GM19238 (cell line): ENCODE data around the gene S100P.
"Not testable (repeated sequence)": the region's sequence is repeated elsewhere in the genome, so short reads cannot be mapped to it uniquely, and the experiment has no call there.

Source experiments
- DNase-seq: peaks from one replicate; pipeline ENCODE4 v3.0.0; 2011; ENCODE audit warnings: low spot score; ENCODE audit not compliant: insufficient read length

S100P gene

DNA sequence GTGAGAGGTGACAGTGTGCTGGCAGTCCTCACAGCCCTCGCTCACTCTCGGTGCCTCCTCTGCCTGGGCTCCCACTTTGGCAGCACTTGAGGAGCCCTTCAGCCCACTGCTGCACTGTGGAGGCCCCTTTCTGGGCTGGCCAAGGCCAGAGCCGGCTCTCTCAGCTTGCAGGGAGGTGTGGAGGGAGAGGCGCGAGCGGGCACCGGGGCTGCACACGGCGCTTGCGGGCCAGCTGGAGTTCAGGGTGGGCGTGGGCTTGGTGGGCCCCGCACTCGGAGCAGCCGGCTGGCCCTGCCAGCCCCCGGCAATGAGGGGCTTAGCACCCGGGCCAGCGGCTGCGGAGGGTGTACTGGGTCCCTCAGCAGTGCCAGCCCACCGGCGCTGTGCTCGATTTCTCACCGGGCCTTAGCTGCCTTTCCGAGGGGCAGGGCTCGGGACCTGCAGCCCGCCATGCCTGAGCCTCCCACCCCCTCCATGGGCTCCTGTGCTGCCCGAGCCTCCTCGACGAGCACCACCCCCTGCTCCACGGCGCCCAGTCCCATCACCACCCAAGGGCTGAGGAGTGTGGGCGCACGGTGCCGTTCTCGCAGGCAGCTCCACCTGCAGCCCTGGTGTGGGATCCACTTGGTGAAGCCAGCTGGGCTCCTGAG is 21.0 kb upstream of the S100P start:
- DNase-seq = not testable (repeated sequence)

DNA sequence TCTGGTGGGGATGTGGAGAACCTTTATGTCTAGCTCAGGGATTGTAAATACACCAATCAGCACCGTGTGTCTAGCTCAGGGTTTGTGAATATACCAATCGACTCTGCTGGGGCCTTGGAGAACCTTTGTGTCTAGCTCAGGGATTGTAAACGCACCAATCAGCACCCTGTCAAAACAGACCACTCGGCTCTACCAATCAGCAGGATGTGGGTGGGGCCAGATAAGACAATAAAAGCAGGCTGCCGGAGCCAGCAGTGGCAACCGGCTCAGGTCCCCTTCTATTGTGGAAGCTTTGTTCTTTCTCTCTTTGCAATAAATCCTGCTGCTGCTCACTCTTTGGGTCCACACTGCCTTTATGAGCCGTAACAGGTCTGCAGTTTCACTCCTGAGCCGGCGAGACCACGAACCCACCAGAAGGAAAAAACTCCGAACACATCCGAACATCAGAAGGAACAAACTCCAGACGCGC is 20.5 kb upstream of the S100P start:
- DNase-seq = not testable (repeated sequence)

DNA sequence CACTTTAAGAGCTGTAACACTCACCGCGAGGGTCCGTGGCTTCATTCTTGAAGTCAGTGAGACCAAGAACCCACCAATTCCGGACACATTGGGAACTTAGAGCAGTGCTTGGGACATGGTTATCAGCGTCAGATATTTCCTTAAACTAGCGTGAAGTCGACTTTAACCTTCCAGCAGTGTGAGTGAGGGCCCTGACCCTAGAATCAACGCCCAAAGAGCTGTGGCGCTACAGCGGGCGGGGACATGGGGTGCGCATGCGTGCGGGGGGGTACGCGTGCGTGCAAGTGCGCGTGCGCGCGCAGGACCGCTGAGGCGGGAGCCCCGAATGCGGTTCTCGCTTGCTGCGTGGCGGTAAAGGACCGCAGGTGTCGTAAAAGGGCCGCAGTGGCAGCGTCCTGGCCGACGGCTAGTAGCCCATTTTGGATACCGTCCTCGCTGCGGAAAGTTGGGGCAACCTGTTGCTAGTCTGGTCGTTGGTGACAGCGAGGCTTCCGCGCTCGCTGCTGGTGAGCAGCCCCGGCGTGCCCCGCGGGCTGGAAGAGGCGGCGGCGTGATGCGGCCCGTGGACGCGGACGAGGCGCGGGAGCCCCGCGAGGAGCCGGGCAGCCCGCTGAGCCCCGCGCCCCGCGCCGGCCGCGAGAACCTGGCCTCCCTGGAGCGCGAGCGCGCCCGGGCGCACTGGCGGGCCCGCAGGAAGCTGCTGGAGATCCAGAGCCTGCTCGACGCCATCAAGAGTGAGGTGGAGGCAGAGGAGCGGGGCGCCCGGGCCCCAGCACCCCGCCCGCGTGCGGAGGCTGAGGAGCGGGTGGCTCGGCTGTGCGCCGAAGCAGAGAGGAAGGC is 19.8 kb upstream of the S100P start:
- DNase-seq = peak; percentile 97

DNA sequence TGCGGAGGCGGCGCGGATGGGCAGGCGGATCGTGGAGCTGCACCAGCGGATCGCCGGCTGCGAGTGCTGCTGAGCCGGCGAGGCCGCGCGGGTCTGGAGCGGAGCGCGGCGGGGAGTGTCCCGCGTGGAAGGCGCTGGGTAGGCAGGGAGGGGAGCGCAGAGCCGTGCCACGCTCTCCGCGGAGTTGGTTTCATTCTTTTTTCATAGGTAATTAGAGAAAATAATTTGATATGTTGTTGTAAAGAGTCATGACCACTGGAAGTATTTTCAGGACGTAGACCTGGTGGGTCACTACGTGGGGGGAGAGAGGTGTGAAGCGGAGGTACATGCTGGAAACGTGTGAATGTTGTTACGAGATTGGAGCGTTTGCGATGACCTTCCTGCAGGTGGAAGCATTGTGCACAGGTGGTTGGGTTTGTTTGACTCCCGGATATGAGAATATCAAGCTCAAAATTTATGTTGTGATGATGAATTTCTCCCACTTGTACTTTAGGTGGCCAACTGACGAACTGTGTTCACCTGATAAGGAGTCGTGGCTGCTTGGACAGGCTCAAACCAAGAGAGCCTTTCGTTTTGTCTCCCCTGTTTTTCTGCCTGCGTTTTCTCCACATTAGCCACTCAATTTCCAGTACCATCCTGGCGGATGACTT is 19.1 kb upstream of the S100P start:
- DNase-seq = peak; percentile 60

DNA sequence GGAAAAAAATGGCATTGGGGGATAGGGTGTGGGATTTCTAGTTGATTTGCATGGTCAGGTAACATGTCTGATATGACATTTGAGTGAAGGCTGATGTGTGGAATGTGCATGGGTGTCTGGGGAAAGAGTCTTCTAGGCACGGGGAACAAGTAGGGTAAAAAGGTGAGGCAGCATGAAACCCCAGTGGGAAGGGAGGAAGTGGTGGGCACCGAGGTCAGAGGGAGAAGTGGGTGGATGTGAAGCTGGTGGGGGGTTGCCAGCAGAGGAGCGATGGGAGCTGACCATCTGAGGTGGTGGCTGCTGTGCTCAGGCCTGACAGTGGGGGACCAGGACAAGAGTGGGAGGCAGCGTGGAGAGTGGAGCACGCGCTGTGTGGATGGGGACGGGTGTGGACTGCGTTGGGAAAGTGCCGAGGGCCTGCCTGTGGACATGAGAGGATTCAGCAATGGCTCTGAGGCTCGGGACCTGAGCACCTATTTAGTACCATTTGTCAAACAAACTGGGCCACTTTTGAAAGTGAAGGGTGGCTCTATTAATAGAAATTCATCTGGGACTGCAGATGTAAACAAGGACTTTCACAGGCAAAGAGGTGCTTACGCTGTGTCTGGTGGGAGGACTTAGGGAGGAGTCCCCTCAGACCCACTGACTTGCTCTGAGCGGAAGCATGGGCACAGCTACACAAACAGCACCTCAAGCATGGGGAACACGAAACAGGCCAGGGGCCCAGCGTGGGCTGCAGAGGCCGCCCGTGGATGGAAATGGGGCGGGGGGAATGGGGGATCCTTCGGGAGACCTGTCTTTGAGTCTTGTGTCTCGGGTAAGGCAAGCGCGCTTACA is 16.7 kb upstream of the S100P start:
- no peak for DNase-seq

DNA sequence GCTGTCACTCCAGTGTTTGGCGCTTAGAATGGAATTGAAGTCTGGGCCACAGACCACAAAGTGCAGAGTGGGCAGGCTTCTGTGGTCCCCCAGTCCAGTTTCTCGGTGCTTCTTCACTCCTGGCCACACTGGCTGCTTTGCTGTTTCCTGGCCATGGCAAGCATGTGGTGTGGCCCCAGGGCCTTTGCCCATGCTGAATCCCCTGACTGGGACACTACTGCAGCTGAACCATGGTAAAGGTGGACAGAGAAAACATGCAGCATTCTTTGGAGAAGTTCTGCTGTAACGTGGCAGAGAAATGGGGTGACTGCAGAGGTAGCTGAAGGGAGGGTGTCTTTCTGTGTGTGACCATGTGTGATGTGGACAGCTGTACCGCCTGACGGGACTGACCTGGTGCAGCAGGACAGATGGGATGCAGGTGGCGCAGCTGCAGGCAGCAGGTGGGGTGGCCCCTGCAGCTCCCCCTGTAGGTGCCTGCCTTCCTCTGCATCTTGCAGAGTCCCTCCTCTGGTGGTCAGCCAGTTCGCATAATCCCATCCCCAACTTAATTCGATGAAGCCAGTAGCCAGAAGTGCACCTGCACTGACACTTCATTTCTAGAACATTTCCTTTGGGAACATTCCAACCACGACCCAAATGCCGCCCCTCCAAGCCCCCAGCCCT is 13.2 kb upstream of the S100P start:
- no peak for DNase-seq

DNA sequence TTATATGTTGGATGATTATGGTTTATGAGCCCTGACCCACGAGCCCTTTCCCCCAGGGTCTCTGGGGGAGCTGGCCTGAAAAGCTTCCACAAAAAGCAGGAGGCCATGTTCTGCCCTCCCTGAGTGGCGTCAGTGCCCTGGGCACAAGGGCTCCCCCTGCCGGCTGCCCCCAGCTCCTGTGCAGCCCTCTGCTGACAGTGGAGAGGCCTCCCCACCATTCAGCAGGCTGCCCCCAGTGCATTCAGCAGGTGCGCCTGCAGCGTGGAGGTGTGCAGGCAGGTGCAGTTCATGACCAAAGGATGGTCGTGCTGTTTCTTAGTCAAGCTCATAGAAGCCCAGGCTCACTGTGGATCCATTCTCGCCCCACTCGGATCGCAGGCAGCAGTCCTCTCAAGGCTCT is 12.5 kb upstream of the S100P start:
- DNase-seq = no peak

DNA sequence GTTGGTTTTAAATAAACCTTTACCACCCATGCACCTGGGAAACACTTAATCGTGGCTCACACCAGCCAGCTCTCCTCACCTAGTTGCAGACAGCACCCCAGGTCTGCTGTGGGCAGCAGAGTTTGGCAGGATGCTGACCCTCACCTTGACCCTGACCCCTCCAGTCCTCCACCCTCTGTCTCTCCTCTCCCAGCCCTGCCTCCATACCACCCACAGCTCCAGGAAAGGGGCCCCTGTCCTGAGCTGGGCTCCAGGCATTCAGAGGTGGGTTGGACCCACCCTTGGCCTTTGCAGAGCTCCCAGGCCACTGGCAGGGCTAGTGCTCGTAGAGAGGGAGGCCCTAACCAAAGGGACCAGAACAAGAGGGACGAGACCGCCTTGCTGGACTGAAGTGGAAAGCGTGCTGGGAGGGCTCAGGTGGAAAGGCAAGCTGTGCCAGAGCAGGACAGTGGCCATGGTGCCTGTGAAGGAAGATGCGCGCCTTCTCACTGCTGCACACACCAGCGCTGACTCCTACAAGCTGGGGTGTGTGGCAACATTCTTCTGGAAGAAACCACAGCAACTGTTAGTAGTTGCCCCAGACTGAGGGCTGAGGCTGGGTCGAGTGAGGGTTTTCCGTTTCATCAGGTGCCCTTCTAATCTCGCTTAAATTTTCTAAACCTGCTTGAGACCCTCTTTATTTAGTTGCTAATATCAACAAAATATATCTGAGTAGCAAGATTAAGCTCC is 10.7 kb upstream of the S100P start:
- no peak for DNase-seq

DNA sequence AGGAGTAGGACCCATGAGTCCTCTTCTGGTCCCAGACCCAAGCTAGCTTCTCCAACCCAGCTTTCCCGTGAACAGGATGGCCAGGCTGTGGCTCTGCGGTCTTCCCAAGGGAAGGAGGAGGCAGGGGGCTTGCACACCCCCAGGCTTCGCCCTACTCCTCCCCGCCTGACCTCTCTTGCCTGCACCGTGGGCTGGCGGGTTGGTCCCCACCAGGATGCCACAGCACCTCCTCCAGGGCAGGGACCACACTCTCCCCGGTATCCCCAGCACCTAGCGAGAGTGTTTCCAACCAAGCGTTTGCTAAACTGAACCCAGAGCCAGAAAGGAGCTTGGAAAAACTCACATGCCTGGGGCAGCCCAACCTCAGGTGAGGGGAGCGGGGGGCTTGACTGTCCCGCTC is 9.0 kb upstream of the S100P start:
- no peak for DNase-seq

DNA sequence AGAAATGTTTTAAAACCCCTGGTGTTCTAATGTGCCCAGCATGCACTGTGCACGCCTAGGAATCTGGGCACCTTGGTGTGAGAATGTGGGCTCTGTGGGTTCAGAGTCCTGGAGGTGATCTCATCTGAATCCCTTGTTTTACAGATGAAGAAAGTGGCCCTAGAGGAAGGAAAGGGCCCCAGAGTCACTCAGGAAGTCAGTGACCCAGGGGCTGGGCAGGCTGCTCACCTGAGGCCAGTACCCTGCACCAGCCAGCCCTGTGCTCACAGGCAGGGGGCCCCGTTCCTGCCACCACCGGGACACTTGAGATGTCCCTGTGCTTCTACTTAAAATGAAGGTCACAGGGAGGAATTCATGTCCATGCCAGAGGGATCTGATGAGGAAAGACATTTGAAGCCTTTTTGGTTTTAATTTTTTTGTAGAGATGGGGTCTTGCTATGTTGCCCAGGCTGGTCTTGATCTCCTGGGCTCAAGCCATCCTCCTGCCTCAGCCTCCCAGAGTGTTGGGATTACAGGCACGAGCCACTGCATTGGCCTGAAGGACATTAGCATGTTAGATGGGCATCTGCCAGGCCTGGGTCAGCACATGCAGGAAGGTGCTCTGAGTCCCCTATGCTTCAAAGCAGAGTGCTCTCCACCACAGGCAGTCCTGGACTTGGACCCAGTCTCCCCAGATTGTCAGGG is 7.4 kb upstream of the S100P start:
- no peak for DNase-seq

DNA sequence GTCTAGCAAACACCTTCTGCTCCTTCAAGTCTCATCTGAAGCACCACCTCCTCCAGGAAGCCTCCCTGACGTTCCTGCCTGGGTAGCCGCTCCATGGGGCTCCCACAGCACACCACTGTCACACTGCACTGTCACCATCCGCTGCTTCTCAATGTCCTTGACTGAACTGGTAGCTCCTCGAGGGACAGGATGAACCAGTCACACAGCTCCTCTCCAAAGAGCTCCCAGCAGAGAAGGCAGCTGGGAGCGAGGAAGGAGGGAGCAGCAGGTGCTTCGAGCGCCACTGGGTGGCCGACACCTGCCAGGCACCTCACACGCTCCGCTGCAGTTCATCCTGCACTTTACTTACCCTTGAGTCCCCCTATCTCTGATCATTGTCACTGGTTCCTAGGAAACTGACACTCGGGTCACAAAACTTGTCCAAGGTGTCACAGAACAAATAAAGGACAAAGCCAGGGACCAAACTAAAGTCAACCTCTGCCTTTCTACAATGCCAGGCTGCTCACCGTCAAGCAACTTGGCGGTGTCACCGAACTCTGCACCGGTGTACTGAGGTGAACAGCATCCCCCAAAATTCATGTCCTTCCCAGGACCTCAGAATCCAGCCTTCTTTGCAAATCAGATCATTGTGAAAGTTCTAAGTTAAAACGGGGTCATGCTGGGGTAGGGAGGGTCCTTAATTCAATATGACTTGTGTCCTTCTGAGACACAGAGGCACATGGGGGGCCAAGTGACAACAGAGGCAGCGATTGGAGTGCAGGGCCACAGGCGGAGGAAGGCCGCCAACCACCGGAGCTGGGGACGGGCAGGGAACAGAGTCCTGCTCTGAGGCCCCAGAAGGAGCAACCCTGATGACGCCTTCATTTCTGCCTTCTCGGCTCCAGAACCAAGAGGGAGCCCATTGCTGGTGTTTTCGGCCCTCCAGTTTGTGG is 5.5 kb upstream of the S100P start:
- no peak for DNase-seq

DNA sequence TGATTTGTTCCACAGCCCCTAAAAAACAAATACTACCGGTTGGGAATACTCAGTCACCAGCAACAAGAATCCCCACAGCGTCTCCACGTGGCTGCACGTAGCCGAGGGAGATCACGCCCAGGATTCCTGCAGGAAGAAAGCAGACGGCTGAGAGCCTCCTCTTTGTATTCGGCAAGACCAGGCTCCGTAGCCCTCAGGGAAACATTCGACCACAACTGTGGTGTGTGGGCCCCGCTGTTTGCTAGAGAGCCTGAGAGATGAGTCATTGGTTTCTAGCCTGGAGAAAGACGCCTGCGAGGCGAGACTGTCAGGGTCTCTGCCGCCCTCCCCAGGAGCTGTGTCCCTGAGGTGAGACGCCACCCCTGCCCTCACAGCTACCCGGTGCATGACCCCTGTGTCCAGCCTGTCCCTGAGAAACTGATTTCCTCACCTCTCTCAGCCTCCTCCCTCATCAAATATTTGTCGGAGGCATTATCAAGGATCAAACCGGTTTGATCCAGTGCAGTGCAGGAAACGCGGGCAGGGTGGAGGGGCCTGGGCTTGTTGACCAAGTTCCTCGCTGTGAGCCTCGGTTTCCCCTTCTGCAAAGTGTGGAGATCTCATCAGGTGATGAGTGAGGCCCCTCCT is 4.7 kb upstream of the S100P start:
- peak; percentile 57 for DNase-seq

DNA sequence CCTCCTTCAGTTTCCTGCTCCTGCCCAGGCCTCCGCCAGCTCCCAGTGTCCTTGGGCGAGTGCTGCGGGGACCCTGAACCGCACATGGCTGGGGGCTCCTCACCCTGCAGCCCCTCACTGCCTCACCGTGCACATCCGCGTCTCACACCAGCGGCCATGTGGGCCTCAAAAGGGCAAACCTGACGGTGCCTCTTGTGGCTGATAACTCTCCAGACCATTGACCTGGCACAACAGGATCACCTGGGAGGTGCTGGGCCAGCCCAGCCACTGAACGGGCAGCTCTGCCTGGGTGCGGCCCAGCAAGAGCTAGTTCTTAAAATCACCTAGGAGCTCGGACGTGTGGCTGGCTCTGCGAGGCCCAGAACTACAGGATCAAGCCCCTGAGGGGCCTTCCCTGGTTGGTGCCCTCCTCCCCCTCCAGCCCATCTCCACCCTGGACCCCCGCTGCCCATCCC is 4.1 kb upstream of the S100P start:
- no peak for DNase-seq

DNA sequence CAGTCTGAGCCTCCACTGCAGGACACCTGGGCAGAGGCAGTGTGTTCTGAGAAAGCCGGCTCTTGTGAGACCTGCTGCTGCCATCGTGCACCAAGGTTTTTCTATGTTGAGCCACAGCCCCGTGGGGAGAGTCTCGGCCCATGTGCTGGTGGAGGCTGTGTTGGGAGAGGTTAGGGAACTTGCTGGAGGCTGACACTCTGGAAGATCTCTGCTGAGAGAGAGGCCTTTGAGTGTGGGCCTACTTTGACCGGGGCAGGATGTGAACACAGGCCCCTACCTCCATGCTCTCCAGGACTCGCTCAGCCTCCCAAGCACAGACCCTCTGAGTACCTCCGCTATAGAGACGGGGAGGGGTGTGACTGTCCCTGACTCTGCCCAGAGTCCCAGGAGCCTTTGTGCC is 1.3 kb upstream of the S100P start:
- DNase-seq = no peak

DNA sequence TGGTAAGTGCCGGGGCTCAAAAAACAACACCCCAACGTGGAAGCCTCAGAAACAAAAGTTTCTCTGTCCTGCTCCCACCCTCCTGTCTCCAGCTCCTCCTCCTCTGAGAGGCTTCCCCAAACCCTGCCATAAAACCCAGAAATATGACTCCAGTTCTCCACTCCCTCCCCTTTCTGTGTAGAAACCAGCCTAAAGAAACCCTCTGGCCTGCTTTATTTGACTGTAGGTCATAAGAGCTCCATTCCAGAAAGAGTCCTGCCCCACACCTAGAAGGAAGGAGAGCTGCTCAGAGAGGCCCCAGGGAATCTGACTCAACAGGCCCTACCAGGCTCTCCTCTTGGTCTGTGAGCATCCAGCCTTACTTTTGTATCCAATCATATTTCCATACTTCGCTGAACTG is 872 bp upstream of the S100P start:
- no peak for DNase-seq

DNA sequence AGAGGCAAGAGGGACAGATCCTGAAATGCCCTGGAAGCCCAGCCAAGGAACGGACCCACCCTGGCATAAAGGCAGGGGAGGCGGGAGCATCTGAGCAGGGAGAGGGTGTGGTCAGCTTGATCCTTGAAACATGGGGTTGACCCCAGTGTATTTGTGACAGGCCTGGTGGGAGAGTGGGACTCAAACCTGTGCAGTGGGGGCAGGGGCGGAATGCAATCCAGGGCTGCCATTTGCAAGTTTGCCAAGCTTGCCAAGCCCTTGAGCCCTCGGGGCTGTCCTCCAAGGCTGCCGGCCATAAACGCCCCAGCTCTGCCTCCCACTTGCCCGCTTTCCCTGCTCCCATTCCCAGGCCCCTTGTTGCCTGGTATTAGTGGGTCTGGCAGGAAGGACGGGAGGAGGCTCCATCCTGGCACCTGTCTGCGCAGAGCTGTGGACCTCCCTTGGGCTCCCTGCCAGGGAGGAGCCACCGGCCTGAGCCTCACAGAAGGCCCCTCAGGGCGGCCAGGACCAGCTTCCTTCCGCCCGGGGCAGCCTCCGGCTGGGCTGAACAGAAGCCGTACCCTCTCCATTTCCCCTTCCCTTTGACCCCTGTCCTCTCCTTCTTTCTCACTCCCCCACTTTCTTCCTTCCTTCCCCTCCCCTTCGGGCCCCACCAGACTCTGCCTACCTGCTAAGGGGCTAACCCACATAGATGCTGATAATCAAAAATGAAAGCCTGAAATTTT is 661 bp downstream of the S100P start:
- DNase-seq = no peak
